Measurements from ENCODE around the gene GGACT.
"Not testable (repeated sequence)": the region's sequence is repeated elsewhere in the genome, so short reads cannot be mapped to it uniquely, and the experiment has no call there.

GGACT gene

DNA sequence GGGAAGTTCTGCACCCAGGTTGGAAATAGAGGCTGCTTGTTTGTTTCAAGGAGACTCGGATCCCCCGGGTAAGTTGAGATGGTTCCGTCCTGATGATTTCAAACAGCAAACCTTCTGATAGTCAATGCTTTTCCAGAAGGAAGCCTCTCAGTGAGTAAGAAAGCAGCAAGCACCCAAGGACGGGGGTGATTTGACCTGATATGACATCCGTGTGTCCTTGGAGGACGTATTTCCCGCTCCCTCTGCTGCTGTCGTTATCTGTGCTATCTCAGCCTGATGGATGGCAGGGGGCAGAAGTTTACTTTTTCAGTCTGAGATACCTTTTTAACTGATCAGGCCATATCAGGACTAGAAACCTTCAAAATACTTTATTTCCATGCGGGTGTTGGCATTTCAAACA is 5.7 kb upstream of the GGACT start:
- no peak for DNase-seq (ENCODE audit: low read depth)
- TF ChIP-seq, protein P1, sequence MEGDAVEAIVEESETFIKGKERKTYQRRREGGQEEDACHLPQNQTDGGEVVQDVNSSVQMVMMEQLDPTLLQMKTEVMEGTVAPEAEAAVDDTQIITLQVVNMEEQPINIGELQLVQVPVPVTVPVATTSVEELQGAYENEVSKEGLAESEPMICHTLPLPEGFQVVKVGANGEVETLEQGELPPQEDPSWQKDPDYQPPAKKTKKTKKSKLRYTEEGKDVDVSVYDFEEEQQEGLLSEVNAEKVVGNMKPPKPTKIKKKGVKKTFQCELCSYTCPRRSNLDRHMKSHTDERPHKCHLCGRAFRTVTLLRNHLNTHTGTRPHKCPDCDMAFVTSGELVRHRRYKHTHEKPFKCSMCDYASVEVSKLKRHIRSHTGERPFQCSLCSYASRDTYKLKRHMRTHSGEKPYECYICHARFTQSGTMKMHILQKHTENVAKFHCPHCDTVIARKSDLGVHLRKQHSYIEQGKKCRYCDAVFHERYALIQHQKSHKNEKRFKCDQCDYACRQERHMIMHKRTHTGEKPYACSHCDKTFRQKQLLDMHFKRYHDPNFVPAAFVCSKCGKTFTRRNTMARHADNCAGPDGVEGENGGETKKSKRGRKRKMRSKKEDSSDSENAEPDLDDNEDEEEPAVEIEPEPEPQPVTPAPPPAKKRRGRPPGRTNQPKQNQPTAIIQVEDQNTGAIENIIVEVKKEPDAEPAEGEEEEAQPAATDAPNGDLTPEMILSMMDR (IDR thresholded peaks at IDR 0.05; ENCODE audit: control insufficient read depth, extremely low read depth, insufficient read depth): no peak
- H3K4me3 ChIP-seq (ENCODE audit: low read depth, low read length): no peak overlapping the region

DNA sequence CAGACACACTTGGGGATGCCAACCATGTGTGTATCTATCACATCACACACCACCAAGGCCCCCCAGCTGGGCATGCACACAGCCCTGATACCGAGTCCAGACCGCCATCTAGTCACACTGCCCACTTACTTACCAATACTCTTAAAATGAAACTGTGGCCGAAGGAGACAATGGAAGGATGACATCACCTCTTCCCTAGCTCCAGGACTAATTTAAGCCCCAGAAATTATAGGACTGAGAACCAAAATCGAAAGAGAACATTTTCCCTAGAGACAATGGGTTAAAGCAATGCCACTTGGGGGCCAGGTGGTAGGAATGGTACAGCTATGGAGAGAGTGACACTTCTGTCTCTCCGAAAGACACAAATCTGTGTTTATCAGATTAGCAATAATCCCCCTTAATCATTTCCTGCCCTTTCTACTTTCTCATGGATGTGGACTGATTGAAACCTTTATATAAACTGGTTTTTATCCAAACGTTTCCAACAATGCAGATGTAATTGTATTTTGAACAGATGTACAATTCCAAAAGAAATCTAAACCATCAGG is 663 bp upstream of the GGACT start:
- no peak for DNase-seq (ENCODE audit: low read depth)
- no peak overlapping the region for H3K4me3 ChIP-seq (ENCODE audit: low read depth, low read length)
- TF ChIP-seq, protein P1 (IDR thresholded peaks at IDR 0.05; ENCODE audit: control insufficient read depth, extremely low read depth, insufficient read depth): no peak

DNA sequence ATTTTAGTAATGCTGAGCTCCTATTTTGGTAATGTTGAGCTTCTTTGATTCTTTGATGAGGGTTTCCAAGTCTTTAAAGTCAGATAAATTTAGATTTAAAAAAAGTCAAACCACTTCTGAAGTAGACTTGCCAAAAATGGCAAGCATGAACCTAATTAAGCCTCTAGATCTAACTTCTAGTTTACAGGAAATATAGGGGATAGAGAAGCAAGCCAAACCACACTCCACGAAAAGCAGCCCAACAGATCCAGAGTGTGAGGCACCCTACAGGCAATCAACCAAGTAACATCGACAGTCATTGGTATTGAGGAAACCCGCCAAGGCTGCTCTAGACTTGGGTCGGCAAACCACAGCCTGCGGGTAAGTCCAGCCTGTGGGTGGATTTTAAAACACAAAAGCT is 3.7 kb downstream of the GGACT start:
- no peak for DNase-seq (ENCODE audit: low read depth)
- no peak overlapping the region for H3K4me3 ChIP-seq (ENCODE audit: low read depth, low read length)
- TF ChIP-seq, protein P1 (IDR thresholded peaks at IDR 0.05; ENCODE audit: control insufficient read depth, extremely low read depth, insufficient read depth): no peak

DNA sequence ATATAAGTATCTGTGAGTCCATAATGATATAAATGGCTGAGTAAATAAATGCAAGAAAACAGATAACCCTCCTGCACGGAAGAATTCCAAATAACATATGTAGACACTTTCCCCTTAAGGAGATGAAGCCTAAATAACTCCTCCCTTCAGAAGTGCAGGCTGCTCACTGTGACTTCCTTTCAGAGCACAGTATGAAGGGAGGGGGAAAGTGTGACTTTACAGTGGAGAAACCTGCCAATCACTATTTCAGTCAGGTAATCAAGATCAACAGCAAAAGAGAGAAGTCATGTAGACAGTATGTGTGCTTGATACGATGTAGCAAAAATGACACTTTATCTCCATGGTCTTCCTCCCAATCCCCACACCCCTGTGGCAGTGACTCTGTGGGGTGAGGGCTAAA is 7.1 kb downstream of the GGACT start:
- TF ChIP-seq, protein P1 (IDR thresholded peaks at IDR 0.05; ENCODE audit: control insufficient read depth, extremely low read depth, insufficient read depth): no peak
- no peak for DNase-seq (ENCODE audit: low read depth)
- H3K4me3 ChIP-seq (ENCODE audit: low read depth, low read length): no peak overlapping the region

DNA sequence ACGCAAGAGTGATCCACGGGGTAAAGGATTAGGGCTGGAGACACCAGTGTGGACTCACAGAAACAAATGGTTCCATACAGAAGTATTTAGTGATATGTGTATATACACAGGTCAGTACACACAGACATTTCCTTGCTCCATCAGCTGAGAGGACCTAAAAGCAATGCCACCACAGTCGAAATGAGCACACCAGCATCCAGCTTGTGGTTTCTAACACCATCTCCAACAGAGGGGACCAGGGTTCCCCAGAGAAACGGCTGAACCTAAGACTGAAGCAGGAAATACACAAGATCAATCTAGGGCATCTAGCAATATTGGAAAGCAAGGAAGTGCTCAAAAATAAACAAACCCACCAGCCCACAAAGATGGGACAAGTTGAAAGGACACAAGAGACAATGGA is 7.6 kb downstream of the GGACT start:
- TF ChIP-seq, protein P1 (IDR thresholded peaks at IDR 0.05; ENCODE audit: control insufficient read depth, extremely low read depth, insufficient read depth): no peak

DNA sequence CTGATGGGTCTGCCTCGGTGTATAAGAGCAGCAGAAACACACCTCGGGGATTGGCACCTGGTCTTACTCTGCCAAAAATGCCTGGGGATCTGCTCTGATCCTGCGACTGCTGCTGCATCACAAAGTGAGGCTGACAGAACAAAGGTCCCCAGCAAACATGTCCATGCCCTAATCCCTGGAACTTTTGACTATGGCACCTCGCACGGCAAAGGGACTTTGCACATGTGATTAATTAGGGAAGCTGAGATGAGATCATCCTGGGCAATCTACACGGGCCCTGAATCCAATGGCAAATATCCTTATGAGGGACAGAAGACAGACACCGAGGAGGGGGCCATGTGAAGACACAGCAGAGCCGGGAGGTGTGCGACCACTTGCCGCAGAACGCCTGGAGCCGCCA is 8.5 kb downstream of the GGACT start:
- TF ChIP-seq, protein P1 (IDR thresholded peaks at IDR 0.05; ENCODE audit: control insufficient read depth, extremely low read depth, insufficient read depth): no peak

More for the DNA sequence above, 7.6 kb downstream of the GGACT start:
- no peak for DNase-seq (ENCODE audit: low read depth)
- H3K4me3 ChIP-seq (ENCODE audit: low read depth, low read length): no peak overlapping the region

GRCh38 chr13:100577239-100577638 is 11.3 kb downstream of the GGACT start:
- not testable (repeated sequence) for DNase-seq (ENCODE audit: low read depth); H3K4me3 ChIP-seq (ENCODE audit: low read depth, low read length)

More for the DNA sequence above, 8.5 kb downstream of the GGACT start:
- H3K4me3 ChIP-seq (ENCODE audit: low read depth, low read length): no peak overlapping the region
- DNase-seq (ENCODE audit: low read depth): no peak

Data from LNCaP clone FGC (cell line).